ENCODE results near the gene LMO3.
"Not testable (repeated sequence)": the region's sequence is repeated elsewhere in the genome, so short reads cannot be mapped to it uniquely, and the experiment has no call there.

DNA sequence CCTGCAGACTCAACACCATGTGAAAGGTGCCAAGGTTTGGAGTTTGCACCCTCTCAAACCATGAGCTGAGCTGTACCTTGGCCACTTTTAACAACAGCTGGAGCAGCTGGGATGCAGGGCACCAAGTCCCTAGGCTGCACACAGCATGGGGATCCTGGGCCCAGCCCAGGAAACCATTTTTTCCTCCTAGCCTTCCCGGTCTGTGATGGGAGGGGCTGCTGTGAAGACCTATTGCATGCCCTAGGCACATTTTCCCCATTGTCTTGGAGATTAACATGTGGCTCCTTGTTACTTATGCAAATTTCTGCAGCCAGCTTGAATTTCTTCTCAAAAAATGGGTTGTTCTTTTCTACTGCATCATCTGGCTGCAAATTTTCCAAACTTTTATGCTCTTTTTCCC lies 68.3 kb downstream of the LMO3 start:
- TF ChIP-seq, protein P1, sequence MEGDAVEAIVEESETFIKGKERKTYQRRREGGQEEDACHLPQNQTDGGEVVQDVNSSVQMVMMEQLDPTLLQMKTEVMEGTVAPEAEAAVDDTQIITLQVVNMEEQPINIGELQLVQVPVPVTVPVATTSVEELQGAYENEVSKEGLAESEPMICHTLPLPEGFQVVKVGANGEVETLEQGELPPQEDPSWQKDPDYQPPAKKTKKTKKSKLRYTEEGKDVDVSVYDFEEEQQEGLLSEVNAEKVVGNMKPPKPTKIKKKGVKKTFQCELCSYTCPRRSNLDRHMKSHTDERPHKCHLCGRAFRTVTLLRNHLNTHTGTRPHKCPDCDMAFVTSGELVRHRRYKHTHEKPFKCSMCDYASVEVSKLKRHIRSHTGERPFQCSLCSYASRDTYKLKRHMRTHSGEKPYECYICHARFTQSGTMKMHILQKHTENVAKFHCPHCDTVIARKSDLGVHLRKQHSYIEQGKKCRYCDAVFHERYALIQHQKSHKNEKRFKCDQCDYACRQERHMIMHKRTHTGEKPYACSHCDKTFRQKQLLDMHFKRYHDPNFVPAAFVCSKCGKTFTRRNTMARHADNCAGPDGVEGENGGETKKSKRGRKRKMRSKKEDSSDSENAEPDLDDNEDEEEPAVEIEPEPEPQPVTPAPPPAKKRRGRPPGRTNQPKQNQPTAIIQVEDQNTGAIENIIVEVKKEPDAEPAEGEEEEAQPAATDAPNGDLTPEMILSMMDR (IDR thresholded peaks at IDR 0.05) = not testable (repeated sequence)
- TF ChIP-seq POLR2A (IDR thresholded peaks at IDR 0.05) = not testable (repeated sequence)
